ENCODE data around the gene SCYGR3. TPM values are rescaled to one million over a fixed set of nuclear protein-coding genes. Genes with fewer than 3 reads are reported as not detected.
"Not testable (repeated sequence)": the region's sequence is repeated elsewhere in the genome, so short reads cannot be mapped to it uniquely, and the experiment has no call there.

SCYGR3 gene
- total and polyA plus RNA-seq, 2 donors from 2014 or later: not detected

- Histone ChIP-seq H3K27ac (ENCODE audit: low read depth in 2 of 2, low read length in 2 of 2) (no peak overlapping the region), H3K4me1 (ENCODE audit: control insufficient read depth in 2 of 3, insufficient read depth in 2 of 3, low read depth in 1 of 3, low read length in 3 of 3) (no peaks in the 10 kb centered on the region), H3K27me3 (ENCODE audit: control insufficient read depth, insufficient read depth, low read length) (no peaks in the 10 kb centered on the region), H3K4me3 (ENCODE audit: low read length in 3 of 3) (no peak overlapping the region), H3K9ac (ENCODE audit: low read length in 3 of 3) (no peak overlapping the region), H3K9me3 (ENCODE audit: control insufficient read depth in 2 of 3, insufficient read depth in 1 of 3, low read length in 3 of 3) (no peaks in the 10 kb centered on the region), H3K36me3 (ENCODE audit: control insufficient read depth in 2 of 3, insufficient read depth in 3 of 3, low read length in 3 of 3) (no peaks in the 10 kb centered on the region)
- FAIRE-seq: no peak
- intact Hi-C loops (cut with DNase I): no loop called here
- DNase-seq: no peak
- TF ChIP-seq CTCF (IDR thresholded peaks at IDR 0.05; ENCODE audit: borderline replicate concordance, extremely low read depth, insufficient read depth): no peak
Observed at GRCh38 chr2:227602358-227602757, 12.3 kb downstream of the SCYGR3 start.

DNA sequence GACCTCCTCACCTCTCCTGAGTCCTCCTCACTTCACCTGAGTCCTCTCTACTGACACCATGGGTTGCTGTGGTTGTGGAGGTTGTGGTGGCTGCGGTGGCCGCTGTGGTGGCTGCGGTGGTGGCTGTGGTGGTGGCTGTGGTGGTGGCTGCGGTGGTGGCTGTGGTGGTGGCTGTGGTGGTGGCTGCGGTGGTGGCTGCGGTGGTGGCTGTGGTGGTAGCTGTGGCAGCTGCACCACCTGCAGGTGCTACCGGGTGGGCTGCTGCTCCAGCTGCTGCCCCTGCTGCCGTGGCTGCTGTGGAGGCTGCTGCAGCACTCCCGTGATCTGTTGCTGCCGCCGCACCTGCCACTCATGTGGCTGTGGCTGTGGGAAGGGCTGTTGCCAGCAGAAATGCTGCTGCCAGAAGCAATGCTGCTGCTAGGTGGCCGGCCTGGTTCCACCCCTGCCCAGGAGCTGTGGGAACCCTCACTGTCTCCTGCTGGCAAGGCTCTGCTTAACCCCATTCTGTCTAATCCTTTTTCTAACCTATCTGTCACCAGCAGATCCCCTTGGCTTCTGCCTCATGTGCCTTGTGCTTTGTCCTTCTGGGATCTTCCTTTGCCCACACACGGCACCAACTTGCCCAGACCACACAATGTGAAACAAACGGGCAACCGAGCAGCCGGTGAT lies 15.7 kb downstream of the SCYGR3 start, which contains the start of gene SCYGR2:
SCYGR2 (plus strand) TSS at position 59 of the 669 bp plus-strand sequence; CDS start at position 59, 0 bp downstream.
- H3K4me1 ChIP-seq (ENCODE audit: control insufficient read depth in 2 of 3, insufficient read depth in 2 of 3, low read depth in 1 of 3, low read length in 3 of 3); H3K4me3 ChIP-seq (ENCODE audit: low read length in 3 of 3); H3K27me3 ChIP-seq (ENCODE audit: control insufficient read depth, insufficient read depth, low read length); FAIRE-seq; H3K36me3 ChIP-seq (ENCODE audit: control insufficient read depth in 2 of 3, insufficient read depth in 3 of 3, low read length in 3 of 3); H3K27ac ChIP-seq (ENCODE audit: low read depth in 2 of 2, low read length in 2 of 2); H3K9me3 ChIP-seq (ENCODE audit: control insufficient read depth in 2 of 3, insufficient read depth in 1 of 3, low read length in 3 of 3); H3K9ac ChIP-seq (ENCODE audit: low read length in 3 of 3); intact Hi-C loops (cut with DNase I); DNase-seq: not testable (repeated sequence)

DNA sequence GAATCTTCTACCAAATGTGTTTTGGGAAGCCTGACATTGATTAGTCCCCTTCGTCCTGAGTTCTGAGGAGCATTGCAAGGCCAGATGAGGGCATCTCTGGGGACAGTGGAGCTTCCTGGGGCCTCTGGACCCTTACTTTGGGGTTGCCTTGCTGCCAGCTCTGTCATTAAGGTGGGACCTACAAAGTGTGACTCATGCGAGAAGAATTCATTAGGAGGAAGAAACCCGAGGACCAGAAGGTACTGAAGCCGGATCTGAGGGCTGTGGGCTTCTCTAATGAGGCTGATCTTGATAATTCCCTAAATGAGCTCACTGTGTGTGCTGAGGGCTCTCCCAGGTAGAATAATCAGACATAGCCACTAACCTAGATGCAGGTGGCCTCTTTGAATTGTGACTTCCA lies 16.6 kb downstream of the SCYGR3 start:
- Histone ChIP-seq H3K4me1 (ENCODE audit: control insufficient read depth in 2 of 3, insufficient read depth in 2 of 3, low read depth in 1 of 3, low read length in 3 of 3) (no peaks in the 10 kb centered on the region), H3K36me3 (ENCODE audit: control insufficient read depth in 2 of 3, insufficient read depth in 3 of 3, low read length in 3 of 3) (no peaks in the 10 kb centered on the region), H3K9me3 (ENCODE audit: control insufficient read depth in 2 of 3, insufficient read depth in 1 of 3, low read length in 3 of 3) (no peaks in the 10 kb centered on the region), H3K4me3 (ENCODE audit: low read length in 3 of 3) (no peak overlapping the region), H3K9ac (ENCODE audit: low read length in 3 of 3) (no peak overlapping the region), H3K27ac (ENCODE audit: low read depth in 2 of 2, low read length in 2 of 2) (no peak overlapping the region), H3K27me3 (ENCODE audit: control insufficient read depth, insufficient read depth, low read length) (no peaks in the 10 kb centered on the region)
- TF ChIP-seq CTCF (IDR thresholded peaks at IDR 0.05; ENCODE audit: borderline replicate concordance, extremely low read depth, insufficient read depth): no peak
- DNase-seq: peak in 1 of 5 donors; percentile 12
- intact Hi-C loops (cut with DNase I): no loop called here
- no peak for FAIRE-seq

DNA sequence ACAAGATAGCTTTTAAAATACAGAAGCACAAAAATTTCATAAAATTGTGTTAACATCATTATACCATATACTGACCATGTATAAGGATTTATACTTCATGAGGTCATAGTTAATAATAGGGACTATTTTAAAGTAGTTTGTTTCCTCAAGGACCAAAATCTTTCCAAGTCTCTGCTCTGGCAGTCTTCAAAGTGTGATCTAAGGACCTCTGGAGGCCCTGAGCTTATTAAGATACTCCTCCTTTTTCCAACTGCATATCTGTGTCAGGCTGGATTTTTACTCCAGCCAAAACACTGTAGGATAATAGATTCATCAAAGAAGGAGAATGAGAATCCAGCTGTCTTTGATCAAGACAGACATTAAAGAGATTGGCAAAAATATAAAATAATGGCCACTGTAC lies 17.6 kb downstream of the SCYGR3 start:
- DNase-seq (peak in 1 of 5 donors; percentile 24), FAIRE-seq (no peak)
- Histone ChIP-seq H3K27me3 (ENCODE audit: control insufficient read depth, insufficient read depth, low read length) (no peaks in the 10 kb centered on the region), H3K27ac (ENCODE audit: low read depth in 2 of 2, low read length in 2 of 2) (no peak overlapping the region), H3K4me1 (ENCODE audit: control insufficient read depth in 2 of 3, insufficient read depth in 2 of 3, low read depth in 1 of 3, low read length in 3 of 3) (no peaks in the 10 kb centered on the region), H3K36me3 (ENCODE audit: control insufficient read depth in 2 of 3, insufficient read depth in 3 of 3, low read length in 3 of 3) (no peaks in the 10 kb centered on the region), H3K9ac (ENCODE audit: low read length in 3 of 3) (no peak overlapping the region), H3K4me3 (ENCODE audit: low read length in 3 of 3) (no peak overlapping the region), H3K9me3 (ENCODE audit: control insufficient read depth in 2 of 3, insufficient read depth in 1 of 3, low read length in 3 of 3) (no peaks in the 10 kb centered on the region)
- no peak for TF ChIP-seq CTCF (IDR thresholded peaks at IDR 0.05; ENCODE audit: borderline replicate concordance, extremely low read depth, insufficient read depth)
- intact Hi-C loops (cut with DNase I): no loop called here
